GM12874 (cell line): ENCODE results near the gene TTC23L.

Experiments
- TF ChIP-seq, protein P1 (sequence below): IDR thresholded peaks from 2 replicates; pipeline ENCODE4 v1.5.1; 2011; ENCODE audit warnings: low read depth, mild to moderate bottlenecking, control low read depth, low read length, moderate library complexity; ENCODE audit not compliant: insufficient read depth

TTC23L gene

GRCh38 chr5:34834794-34835089, 4.2 kb upstream of the TTC23L start:
- TF ChIP-seq, protein P1, sequence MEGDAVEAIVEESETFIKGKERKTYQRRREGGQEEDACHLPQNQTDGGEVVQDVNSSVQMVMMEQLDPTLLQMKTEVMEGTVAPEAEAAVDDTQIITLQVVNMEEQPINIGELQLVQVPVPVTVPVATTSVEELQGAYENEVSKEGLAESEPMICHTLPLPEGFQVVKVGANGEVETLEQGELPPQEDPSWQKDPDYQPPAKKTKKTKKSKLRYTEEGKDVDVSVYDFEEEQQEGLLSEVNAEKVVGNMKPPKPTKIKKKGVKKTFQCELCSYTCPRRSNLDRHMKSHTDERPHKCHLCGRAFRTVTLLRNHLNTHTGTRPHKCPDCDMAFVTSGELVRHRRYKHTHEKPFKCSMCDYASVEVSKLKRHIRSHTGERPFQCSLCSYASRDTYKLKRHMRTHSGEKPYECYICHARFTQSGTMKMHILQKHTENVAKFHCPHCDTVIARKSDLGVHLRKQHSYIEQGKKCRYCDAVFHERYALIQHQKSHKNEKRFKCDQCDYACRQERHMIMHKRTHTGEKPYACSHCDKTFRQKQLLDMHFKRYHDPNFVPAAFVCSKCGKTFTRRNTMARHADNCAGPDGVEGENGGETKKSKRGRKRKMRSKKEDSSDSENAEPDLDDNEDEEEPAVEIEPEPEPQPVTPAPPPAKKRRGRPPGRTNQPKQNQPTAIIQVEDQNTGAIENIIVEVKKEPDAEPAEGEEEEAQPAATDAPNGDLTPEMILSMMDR, result no peak

- TF ChIP-seq, protein P1, result no peak
Measured at GRCh38 chr5:34835664-34836063, 3.3 kb upstream of the TTC23L start.

GRCh38 chr5:34841816-34842215, 2.9 kb downstream of the TTC23L start:
- TF ChIP-seq, protein P1, result no peak

DNA sequence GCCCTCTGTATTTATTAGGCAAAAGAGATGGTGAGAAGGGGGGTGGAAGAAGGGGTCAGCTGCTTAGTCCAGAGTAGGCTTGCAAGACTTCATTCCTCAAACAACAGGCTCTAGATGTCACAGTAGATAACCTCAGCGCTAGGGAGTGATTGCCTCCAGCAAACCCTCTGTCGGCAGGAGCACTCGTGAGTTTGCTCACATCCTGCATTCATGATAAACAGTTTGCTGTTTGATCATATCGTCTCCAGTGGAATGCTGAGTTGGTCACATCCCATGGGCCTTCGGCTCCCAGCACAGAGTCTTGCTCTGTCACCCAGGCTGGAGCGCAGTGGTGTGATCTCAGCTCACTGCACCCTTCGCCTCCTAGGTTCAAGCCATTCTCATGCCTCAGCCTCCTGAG, 3.6 kb downstream of the TTC23L start:
- TF ChIP-seq, protein P1, result no peak

DNA sequence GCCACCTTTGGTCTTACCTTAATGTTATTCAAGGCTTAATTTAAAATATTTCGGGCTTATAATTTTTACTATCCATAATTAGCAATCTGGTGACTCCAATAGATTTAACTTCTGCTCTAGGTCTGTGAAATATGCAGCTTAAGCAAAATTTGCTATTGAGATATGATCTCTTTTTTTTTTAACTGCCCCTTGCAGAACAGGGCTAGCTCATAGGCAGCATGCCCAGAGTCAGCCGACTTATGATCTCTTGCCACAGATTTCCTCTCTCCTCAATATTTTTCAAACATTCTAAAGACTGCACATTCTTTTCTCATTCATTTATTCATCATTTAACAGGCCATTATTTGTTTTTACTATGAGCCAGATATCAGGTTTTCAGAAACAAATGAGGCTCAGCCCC, 4.5 kb downstream of the TTC23L start:
- TF ChIP-seq, protein P1, result no peak

GRCh38 chr5:34844106-34844505, 5.1 kb downstream of the TTC23L start:
- TF ChIP-seq, protein P1, result no peak

GRCh38 chr5:34844999-34845398, 6.0 kb downstream of the TTC23L start:
- TF ChIP-seq, protein P1, result no peak

GRCh38 chr5:34847056-34847455, 8.1 kb downstream of the TTC23L start:
- TF ChIP-seq, protein P1, result no peak
